Sigmoid colon (tissue), 4 donors: Measurements from ENCODE around the gene TLR9.

ENCODE experiments used
- CTCF ChIP-seq, 4 experiments: fragments of 450-650 bp in 3 of 4; fragments of 200-600 bp in 1 of 4; IDR thresholded peaks; one replicate each; pipeline ENCODE4 v1.5.1; 2016 to 2019; ENCODE audit warnings: antibody characterized with exemption in 4 of 4, mild to moderate bottlenecking in 3 of 4, moderate library complexity in 2 of 4
- EP300 ChIP-seq, 4 donors: sonication (generic); formaldehyde crosslinking; IDR thresholded peaks; one replicate each; pipeline ENCODE4 v1.6.1; 2017; ENCODE audit warnings: antibody characterized with exemption in 4 of 4
- POLR2A ChIP-seq, 2 donors: fragments of 450-650 bp; IDR thresholded peaks; one replicate each; pipeline ENCODE4 v1.6.1; 2016; ENCODE audit warnings: antibody characterized with exemption in 2 of 2, mild to moderate bottlenecking in 2 of 2, moderate library complexity in 2 of 2

GRCh38 chr3:52242039-52242438 lies 16.6 kb upstream of the TLR9 start:
- no peak for TF ChIP-seq CTCF (IDR thresholded peaks at IDR 0.05)
- TF ChIP-seq POLR2A (IDR thresholded peaks at IDR 0.05), result no peak
- TF ChIP-seq EP300 (IDR thresholded peaks at IDR 0.05), result no peak
